GM19328 (cell line): ENCODE results near the gene APBA2.

Experiments used
- ATAC-seq: cut with Tn5 transposase; IDR thresholded peaks from one replicate; pipeline ENCODE4 v1.9.1; 2021; ENCODE audit warnings: mild to moderate bottlenecking, moderate library complexity; ENCODE audit not compliant: unreplicated experiment

The APBA2 gene

GRCh38 chr15:28914046-28914445 lies 28.3 kb downstream of the APBA2 start:
- no peak for ATAC-seq

GRCh38 chr15:28914483-28915023 lies 28.8 kb downstream of the APBA2 start:
- ATAC-seq = no peak

GRCh38 chr15:28915041-28915810 lies 29.5 kb downstream of the APBA2 start:
- no peak for ATAC-seq

GRCh38 chr15:28915935-28916334 lies 30.2 kb downstream of the APBA2 start:
- no peak for ATAC-seq

- ATAC-seq = no peak
Measured at GRCh38 chr15:28917791-28918140, 32.0 kb downstream of the APBA2 start.

- no peak for ATAC-seq
Measured at GRCh38 chr15:28918141-28918983, 32.6 kb downstream of the APBA2 start.

GRCh38 chr15:28919201-28919635 lies 33.4 kb downstream of the APBA2 start:
- ATAC-seq = no peak

GRCh38 chr15:28919679-28920655 lies 34.2 kb downstream of the APBA2 start:
- no peak for ATAC-seq

- no peak for ATAC-seq
Measured at GRCh38 chr15:28920781-28921331, 35.1 kb downstream of the APBA2 start.

GRCh38 chr15:28921336-28921735 lies 35.6 kb downstream of the APBA2 start:
- no peak for ATAC-seq

GRCh38 chr15:28921919-28922706 lies 36.3 kb downstream of the APBA2 start:
- no peak for ATAC-seq

- ATAC-seq = no peak
Measured at GRCh38 chr15:28922707-28923012, 36.9 kb downstream of the APBA2 start.

GRCh38 chr15:28923726-28924280 lies 38.0 kb downstream of the APBA2 start:
- ATAC-seq = no peak

- ATAC-seq = no peak
Measured at GRCh38 chr15:28927043-28927442, 41.3 kb downstream of the APBA2 start.

GRCh38 chr15:28929200-28929599 lies 43.4 kb downstream of the APBA2 start:
- ATAC-seq = no peak

- ATAC-seq = no peak
Measured at GRCh38 chr15:28930011-28930410, 44.2 kb downstream of the APBA2 start.

GRCh38 chr15:28930476-28931291 lies 44.9 kb downstream of the APBA2 start:
- no peak for ATAC-seq

GRCh38 chr15:28931828-28932227 lies 46.1 kb downstream of the APBA2 start:
- ATAC-seq = no peak

GRCh38 chr15:28932361-28932760 lies 46.6 kb downstream of the APBA2 start:
- ATAC-seq = no peak
